ENCODE results near the gene TCP11X2.
"Not testable (repeated sequence)": the region's sequence is repeated elsewhere in the genome, so short reads cannot be mapped to it uniquely, and the experiment has no call there.

TCP11X2 gene

DNA sequence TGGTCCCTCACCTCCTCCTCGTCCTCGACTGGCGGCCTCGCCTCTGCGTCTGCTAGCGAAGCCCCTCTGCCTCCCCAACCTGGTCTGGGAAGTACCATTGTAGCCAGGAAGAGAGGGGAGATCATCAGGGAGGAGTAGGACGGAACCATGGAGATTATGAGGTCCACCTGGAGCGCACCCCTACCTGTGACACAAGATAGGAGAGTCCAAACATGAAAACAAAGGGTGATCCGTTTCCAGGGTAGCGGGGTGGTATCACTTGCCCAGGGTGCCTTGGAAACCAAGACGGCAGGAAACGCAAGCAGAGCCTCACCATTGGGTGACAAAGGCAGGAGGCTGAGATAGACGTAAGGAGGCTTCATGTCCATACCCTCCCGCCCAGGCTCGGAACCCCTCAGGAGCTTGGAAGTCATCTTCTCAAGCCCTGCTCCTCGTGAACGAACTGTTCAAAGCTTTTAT lies at the start of gene TCP11X2:
Gene TCP11X2 (minus strand): TSS at position 51 of the 459 bp plus-strand sequence.
- H3K36me3 ChIP-seq (replicated peaks); H3K27me3 ChIP-seq (replicated peaks); in situ Hi-C loops (cut with HindIII; ENCODE audit: low pct_ligation_motif_present, low sequenced_read_pairs); H3K4me3 ChIP-seq (ENCODE audit: low read depth, low read length); DNase-seq; H3K27ac ChIP-seq: not testable (repeated sequence)

DNA sequence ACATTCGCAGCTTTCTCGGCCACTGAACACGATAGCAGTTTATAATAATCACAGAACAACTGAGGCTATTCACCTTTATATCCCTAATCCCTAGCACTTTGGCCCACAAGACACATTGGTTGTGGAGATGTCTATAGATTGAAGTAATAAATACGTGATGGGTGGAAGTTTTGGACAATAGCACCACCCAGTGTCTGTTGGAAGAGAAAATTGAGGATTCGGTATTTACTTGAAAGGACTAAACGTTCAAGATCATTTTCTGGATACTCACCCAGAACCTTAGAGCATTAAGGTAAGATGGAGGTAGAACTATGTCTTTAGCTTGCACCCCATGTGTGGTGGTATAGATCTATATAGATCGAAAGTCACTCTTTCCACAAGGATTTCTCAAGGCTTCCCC lies 45.7 kb upstream of the TCP11X2 start:
- in situ Hi-C loops (cut with HindIII; ENCODE audit: low pct_ligation_motif_present, low sequenced_read_pairs), result no loop called here
- no peaks in the 10 kb centered on the region for H3K36me3 ChIP-seq (replicated peaks)
- peak; percentile 6 for DNase-seq
- no peaks in the 10 kb centered on the region for H3K27me3 ChIP-seq (replicated peaks)
- TF ChIP-seq, protein P1, sequence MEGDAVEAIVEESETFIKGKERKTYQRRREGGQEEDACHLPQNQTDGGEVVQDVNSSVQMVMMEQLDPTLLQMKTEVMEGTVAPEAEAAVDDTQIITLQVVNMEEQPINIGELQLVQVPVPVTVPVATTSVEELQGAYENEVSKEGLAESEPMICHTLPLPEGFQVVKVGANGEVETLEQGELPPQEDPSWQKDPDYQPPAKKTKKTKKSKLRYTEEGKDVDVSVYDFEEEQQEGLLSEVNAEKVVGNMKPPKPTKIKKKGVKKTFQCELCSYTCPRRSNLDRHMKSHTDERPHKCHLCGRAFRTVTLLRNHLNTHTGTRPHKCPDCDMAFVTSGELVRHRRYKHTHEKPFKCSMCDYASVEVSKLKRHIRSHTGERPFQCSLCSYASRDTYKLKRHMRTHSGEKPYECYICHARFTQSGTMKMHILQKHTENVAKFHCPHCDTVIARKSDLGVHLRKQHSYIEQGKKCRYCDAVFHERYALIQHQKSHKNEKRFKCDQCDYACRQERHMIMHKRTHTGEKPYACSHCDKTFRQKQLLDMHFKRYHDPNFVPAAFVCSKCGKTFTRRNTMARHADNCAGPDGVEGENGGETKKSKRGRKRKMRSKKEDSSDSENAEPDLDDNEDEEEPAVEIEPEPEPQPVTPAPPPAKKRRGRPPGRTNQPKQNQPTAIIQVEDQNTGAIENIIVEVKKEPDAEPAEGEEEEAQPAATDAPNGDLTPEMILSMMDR (IDR thresholded peaks at IDR 0.05; ENCODE audit: low read depth, low read length, missing control alignments), result peak; percentile 24
- H3K4me3 ChIP-seq (ENCODE audit: low read depth, low read length), result no peak overlapping the region
- no peak overlapping the region for H3K27ac ChIP-seq

DNA sequence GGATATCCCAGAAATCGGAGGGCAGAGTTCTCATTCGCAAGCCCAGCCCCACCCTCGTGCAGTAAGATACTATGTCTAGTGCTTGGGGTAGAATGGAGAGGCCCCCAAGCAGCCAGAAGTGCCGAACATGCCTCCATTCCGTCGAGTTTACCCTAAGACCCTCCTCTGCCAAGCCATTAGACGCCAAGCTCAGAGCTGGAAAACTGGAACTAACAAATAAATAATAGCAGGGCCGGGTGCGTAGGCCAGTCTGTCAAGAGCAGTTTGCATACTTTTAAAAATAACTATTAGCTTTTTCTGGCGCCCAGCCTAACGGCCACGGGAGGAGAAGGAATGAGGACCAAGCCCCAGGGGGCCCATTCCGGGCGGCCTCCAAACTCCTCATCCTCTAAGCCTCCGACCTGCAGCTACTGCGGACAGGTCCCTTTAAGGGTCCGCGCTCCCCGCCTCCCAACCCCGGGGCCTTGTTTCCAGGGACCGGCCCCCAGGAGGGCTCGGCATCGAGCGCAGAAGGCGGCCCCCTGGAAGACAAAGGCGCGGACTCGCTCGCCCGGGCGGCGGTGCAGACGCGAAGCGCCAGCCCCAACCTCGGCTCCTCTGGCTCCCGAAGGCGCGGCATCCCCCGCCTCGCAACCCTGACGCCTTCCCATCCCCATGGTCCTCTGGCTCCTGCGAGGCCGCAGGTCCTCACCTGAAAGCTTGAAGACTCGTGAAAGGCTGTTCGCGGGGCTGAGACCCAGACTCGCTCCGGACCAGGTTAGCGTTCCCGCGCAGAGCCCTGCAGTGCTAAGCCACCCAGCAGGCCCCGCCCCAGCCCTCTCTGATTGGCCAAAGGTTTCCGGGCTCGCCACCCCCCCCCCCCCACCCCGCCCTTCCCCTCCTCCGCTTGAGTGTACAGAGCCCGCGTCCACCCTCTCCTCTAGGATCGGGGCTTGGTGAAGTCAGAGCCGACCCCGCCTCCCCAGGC lies 44.6 kb upstream of the TCP11X2 start, which contains the start of gene TMSB15A:
Gene TMSB15A (minus strand): TSS at position 765 of the 967 bp plus-strand sequence.
- TF ChIP-seq, protein P1 (IDR thresholded peaks at IDR 0.05; ENCODE audit: low read depth, low read length, missing control alignments), result no peak
- in situ Hi-C loops (cut with HindIII; ENCODE audit: low pct_ligation_motif_present, low sequenced_read_pairs), result no loop called here
- peak within 1 kb of the TSS; percentile 62 for H3K4me3 ChIP-seq (ENCODE audit: low read depth, low read length)
- H3K36me3 ChIP-seq (replicated peaks), result no peaks in the 10 kb centered on the region
- no peaks in the 10 kb centered on the region for H3K27me3 ChIP-seq (replicated peaks)
- no peak within 1 kb of the TSS for H3K27ac ChIP-seq
- DNase-seq, result peak; percentile 17

DNA sequence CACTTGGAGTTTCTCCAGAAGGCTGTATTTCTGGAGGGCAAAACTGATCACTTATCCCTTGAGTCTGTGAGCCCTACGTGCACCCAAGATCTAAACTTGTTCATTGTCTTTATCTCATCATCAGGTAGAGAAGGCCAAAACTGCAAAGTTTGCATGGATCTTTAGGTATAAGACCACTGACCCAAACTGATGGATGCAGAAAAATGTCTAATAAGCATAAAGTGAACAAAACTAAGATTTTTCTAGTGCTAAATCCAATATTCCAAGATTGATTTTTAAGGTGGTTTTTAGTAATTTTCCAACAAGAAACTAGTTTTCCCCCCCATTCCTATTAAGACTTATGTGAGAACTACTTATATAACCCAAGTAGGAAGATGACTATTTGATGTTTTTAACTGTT lies 42.9 kb upstream of the TCP11X2 start:
- TF ChIP-seq, protein P1 (IDR thresholded peaks at IDR 0.05; ENCODE audit: low read depth, low read length, missing control alignments), result no peak
- in situ Hi-C loops (cut with HindIII; ENCODE audit: low pct_ligation_motif_present, low sequenced_read_pairs), result no loop called here
- DNase-seq, result no peak

DNA sequence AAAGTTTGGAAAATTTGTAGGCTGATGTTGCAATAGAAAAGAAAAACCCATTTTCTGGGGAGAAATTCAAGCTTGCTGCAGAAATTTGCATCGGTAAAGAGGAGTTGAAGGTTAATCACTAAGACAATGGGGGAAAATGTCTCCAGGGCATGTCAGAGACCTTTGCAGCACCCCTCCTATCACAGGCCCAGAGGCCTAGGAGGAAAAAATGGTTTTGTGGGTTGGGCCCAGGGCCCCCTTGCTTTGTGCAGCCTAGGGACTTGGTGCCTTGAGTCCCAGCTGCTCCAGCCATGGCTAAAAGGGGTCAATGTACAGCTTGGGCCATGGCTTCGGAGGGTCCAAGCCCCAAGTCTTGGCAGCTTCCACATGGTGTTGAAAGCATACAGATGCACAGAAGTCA lies 27.1 kb upstream of the TCP11X2 start:
- in situ Hi-C loops (cut with HindIII; ENCODE audit: low pct_ligation_motif_present, low sequenced_read_pairs), result no loop called here
- no peak overlapping the region for H3K27ac ChIP-seq
- TF ChIP-seq, protein P1 (IDR thresholded peaks at IDR 0.05; ENCODE audit: low read depth, low read length, missing control alignments), result no peak
- H3K36me3 ChIP-seq (replicated peaks), result no peaks in the 10 kb centered on the region
- no peak for DNase-seq
- no peak overlapping the region for H3K4me3 ChIP-seq (ENCODE audit: low read depth, low read length)
- H3K27me3 ChIP-seq (replicated peaks), result no peaks in the 10 kb centered on the region

More for the DNA sequence above, 42.9 kb upstream of the TCP11X2 start:
- H3K27ac ChIP-seq, result no peak overlapping the region
- no peak overlapping the region for H3K4me3 ChIP-seq (ENCODE audit: low read depth, low read length)
- H3K27me3 ChIP-seq (replicated peaks), result no peaks in the 10 kb centered on the region
- H3K36me3 ChIP-seq (replicated peaks), result no peaks in the 10 kb centered on the region

DNA sequence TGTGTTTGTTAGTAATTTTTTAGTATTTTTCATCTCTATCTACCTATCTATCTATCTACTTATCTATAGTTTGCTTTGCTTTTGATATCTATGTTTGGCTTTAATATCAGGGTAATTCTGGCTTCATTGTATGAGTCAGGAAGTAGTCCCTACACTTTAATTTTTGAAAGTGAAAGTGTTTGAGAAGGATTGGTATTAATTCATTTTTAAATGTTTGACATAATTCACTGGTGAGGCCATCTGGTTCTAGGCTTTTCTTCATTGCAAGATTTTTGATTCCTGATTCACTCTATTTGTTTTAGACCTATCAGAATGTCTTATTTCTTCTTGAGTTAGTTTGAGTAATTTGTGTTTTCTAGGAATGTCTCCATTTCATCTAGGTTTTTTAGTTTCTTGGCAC lies 20.2 kb upstream of the TCP11X2 start:
- Histone ChIP-seq H3K27ac (no peak overlapping the region), H3K4me3 (ENCODE audit: low read depth, low read length) (no peak overlapping the region), H3K36me3 (replicated peaks) (no peaks in the 10 kb centered on the region), H3K27me3 (replicated peaks) (no peaks in the 10 kb centered on the region)
- in situ Hi-C loops (cut with HindIII; ENCODE audit: low pct_ligation_motif_present, low sequenced_read_pairs), result no loop called here
- TF ChIP-seq, protein P1 (IDR thresholded peaks at IDR 0.05; ENCODE audit: low read depth, low read length, missing control alignments), result no peak
- DNase-seq, result no peak

DNA sequence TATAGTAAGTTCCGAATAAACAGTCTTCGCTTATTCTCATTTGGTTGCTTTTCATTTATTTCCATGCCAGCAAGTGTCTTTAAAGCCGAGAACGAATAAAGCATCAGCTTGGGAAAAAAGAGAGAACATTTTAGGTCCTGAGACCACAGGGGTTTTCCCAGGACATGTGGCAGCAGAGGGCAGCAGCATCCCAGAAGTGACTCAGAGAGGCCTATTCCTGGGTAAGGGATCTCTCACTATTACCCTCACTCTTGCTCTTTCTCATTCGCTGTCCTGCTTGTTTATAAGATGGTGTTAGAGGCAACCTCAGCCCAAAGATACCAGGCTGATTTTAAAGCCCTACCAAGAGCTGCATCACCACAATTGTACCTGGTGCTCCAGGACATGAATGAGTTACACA lies 7.2 kb upstream of the TCP11X2 start:
- H3K27me3 ChIP-seq (replicated peaks); H3K27ac ChIP-seq; in situ Hi-C loops (cut with HindIII; ENCODE audit: low pct_ligation_motif_present, low sequenced_read_pairs); H3K36me3 ChIP-seq (replicated peaks); H3K4me3 ChIP-seq (ENCODE audit: low read depth, low read length); DNase-seq: not testable (repeated sequence)

DNA sequence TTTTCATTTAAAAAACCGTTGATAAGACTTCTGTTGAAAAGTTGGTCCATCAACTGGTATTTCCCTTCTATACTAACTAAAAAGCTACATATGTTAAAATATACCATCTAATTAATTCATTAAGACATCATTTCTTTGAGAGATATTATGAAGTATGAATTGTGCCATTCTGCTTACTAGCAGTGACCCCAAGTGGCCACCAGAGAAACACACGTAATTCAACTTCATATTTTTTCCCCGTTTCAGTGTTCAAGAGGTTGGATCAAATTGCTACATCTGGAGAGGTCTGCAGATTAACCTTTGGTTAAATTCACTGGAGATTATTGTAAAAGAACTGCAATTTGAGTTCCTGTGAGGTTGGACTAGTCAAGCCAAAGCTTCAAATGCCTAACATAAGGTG lies 1.4 kb downstream of the TCP11X2 start:
- H3K27me3 ChIP-seq (replicated peaks); H3K27ac ChIP-seq; H3K4me3 ChIP-seq (ENCODE audit: low read depth, low read length); DNase-seq; H3K36me3 ChIP-seq (replicated peaks); in situ Hi-C loops (cut with HindIII; ENCODE audit: low pct_ligation_motif_present, low sequenced_read_pairs): not testable (repeated sequence)

DNA sequence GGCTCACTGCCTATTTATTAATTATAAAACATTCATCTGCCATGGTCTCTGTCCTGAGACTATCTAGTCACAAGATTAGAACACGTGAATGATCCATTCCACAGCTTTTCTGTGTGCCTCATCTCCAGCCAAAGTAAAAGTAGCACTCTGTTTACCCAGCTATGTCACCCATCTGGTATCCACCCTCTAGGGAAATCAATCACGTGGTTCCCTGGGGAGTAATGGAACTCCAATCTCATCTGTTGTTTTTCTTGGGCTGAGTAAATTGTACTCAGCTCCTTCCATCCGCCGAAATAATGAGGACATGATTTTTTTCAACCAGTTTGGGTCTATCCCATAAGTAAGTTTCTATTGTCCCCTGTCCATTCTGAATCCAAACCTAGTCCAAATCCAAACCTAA lies 13.0 kb downstream of the TCP11X2 start:
- H3K4me3 ChIP-seq (ENCODE audit: low read depth, low read length); H3K36me3 ChIP-seq (replicated peaks); DNase-seq; H3K27ac ChIP-seq; in situ Hi-C loops (cut with HindIII; ENCODE audit: low pct_ligation_motif_present, low sequenced_read_pairs); H3K27me3 ChIP-seq (replicated peaks): not testable (repeated sequence)
